ENCODE data around the gene NFIB.

Gene NFIB

GRCh38 chr9:14345354-14346230 lies 31.7 kb upstream of the NFIB start:
- no peak for DNase-seq (ENCODE audit: low read depth in 1 of 2, low spot score in 1 of 2)

DNA sequence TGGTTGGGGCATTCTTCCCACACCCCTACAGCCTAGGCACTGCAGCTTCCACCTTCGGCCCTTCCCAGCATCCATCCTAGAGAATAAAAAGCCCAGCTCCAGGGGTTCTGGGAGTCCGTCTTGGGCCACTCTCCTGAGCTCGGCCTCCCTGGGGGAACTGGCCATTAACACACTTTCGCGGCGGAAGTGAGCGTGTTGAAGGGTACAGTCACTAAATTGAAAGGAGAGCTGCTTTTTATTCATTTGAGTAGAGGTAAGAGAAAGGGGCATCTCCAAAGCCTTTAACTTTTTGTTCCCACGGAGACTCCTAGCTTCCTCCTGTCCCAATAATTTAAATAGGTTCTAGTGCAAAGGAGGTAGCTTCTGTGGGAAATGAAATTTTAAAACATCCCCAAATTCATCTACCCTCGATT lies 31.0 kb upstream of the NFIB start:
- no peak for DNase-seq (ENCODE audit: low read depth in 1 of 2, low spot score in 1 of 2)

GRCh38 chr9:14344053-14344524 lies 30.1 kb upstream of the NFIB start:
- DNase-seq (ENCODE audit: low read depth in 1 of 2, low spot score in 1 of 2) = no peak

GRCh38 chr9:14343261-14344031 lies 29.5 kb upstream of the NFIB start:
- no peak for DNase-seq (ENCODE audit: low read depth in 1 of 2, low spot score in 1 of 2)

- DNase-seq (ENCODE audit: low read depth in 1 of 2, low spot score in 1 of 2) = no peak
Measured at GRCh38 chr9:14342736-14343135, 28.8 kb upstream of the NFIB start.

DNA sequence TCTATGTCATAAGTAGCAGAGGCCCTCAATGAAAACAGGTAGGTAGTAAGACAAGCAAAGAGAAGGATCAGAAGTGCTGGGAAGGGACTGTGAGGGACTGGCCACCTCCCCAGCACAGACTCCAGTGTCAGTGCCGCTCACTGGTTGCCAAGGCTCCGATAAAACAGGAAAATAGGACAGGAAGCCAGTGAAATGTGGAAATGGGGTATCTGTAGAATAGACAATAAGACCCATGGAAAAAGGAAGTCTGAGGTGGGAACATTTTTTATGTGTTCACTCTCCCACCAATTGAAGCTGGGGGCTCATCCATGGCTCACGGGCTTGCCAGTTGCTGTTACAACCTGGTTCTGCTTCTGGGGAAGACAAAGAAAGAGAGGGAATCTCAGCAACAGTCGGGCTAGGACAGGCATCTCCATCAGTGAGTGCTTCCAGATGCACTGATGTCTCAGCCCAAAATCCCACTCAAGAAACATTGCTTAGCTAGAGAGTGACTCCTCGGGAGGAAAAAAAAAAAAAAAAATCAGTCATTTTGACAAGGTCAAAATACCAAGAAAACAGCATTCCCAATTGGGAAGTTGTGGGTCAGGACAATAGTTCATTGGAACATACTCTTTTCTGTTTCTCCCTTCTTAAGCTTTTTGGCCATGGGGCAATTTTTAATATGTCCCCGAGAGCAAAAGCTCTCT lies 27.6 kb upstream of the NFIB start:
- DNase-seq (ENCODE audit: low read depth in 1 of 2, low spot score in 1 of 2) = no peak

- no peak for DNase-seq (ENCODE audit: low read depth in 1 of 2, low spot score in 1 of 2)
Measured at GRCh38 chr9:14340994-14341393, 27.1 kb upstream of the NFIB start.

DNA sequence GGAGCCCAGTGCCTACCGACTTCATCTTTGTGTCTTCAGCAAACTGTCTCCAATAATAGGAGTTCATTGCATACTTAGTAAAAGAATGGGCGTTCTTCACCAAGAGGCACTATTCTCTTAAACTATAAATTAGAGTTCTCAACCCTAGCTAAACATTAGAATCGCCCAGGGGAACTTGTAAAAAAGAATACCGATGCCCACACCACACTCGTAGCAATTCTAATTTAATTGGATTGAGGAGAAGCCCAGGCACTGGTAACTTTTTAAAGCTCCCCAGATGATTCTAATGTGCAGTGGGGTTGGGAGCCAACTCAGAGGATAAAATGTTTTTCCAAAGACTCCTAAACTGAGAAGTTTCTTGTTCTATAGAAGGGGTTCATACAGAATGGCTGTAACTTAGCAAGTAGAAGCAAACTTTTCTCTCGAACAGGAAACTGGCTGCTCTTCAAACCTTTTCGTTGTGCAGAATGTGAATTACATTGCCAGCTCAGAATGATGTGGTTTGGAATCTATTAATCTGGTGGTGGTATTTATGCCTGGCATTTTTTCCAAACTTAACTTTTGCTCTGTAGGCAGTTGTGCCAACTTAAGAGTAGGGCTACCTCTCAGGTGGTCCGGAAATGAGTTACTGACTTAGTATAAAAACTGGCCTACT lies 26.4 kb upstream of the NFIB start:
- DNase-seq (ENCODE audit: low read depth in 1 of 2, low spot score in 1 of 2) = no peak

- DNase-seq (ENCODE audit: low read depth in 1 of 2, low spot score in 1 of 2) = no peak
Measured at GRCh38 chr9:14339746-14340145, 25.8 kb upstream of the NFIB start.

DNA sequence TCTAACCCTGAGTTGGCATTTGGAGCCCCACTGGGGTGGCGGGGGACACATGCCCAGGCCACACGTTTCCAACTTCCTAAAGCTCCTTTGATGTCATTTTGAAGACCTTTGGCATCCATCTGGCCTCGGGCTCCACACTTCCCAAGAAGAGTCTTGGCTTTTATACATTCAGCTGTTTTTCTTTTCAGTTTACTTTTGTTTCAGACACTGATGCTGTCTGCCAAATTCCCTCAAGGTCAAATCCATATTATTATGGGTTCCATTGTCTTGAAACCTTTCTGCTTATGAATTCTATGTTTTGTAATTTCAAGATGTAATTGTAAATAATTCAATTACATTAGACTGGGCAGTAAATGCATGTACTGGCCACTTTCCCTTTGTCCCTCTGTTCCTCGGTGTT lies 23.7 kb upstream of the NFIB start:
- DNase-seq (ENCODE audit: low read depth in 1 of 2, low spot score in 1 of 2) = no peak

DNA sequence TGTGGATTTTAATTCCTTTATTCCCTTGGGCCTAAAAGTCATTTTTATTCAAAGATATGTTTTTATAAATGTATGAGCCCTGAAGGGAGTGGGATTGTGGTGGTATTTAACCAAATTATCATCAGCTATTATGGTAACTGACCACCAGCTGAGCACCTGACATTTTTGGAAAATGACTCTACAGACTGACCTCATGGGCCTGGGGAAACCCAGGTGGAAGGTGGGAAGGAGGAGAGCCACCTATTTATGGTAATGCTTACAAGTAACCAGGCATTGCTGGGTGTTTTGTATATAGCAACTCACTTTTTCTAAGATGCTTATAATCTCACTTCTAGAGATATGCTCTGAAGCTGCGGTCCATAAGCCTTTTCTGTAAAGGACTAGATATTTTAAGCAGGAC lies 22.3 kb upstream of the NFIB start:
- no peak for DNase-seq (ENCODE audit: low read depth in 1 of 2, low spot score in 1 of 2)

DNA sequence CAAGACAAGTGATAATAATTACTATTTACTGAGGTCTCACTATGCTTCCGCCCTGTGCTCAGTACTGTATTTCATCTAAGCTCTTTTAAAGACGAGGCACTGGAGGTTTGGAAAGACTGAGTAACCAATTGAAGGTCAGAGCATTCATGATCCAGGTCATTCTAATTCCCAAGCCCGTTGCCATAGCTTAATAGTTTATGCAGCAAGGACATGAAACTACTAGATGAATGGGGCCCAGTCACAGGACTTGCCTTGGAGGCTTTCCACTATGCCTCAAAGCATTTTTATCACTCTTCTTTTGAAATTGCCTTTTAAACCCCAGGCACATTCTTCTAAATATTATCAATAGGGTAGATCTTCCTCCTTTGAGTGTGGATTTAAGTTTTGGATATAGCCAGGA lies 17.2 kb upstream of the NFIB start:
- DNase-seq (ENCODE audit: low read depth in 1 of 2, low spot score in 1 of 2) = no peak

DNA sequence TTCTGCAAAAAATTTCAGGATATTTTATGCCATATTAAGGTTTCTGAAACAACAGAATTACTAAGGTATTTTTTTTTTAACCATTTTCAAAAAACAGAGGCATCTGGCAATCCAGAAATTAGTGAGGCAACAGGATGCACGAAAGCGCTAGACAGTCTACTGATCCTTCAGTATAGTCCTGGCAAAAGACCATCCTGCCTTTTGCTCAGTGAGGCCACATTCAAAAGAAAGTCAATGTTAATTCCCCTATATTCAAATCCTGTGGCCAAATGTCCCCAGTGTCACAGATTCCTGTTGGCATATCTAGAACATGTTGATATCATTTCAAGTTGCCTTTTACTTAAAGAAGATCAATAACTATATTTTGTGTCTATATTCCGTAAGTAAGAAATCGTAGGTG lies 13.1 kb upstream of the NFIB start:
- DNase-seq (ENCODE audit: low read depth in 1 of 2, low spot score in 1 of 2) = no peak

DNA sequence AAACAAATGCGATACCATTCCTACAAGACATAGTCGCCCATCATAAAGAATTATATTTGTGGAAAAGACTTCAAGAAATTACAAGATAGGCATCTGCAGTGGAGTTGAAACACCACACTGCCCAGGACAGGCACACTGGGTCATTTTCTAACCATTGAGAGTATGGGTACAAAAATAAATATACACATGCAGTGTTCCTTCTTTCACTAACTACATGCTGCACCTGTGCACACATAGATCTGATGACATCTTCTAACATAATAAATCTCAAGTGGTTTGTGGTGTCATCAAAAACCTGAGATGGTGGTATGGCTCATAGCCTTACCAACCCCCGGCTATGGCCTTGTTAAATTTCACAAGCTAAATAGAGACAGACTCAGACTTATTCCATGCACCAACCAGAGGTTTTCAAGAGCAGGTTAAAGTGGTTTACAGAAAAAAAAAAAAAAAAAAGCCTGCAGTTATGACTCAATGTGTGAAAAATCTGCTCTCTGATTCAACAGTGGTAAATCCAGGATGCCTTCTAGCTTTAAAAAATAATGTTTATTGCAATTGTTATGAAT lies 12.4 kb upstream of the NFIB start:
- DNase-seq (ENCODE audit: low read depth in 1 of 2, low spot score in 1 of 2) = no peak

- no peak for DNase-seq (ENCODE audit: low read depth in 1 of 2, low spot score in 1 of 2)
Measured at GRCh38 chr9:14325147-14325546, 11.2 kb upstream of the NFIB start.

- DNase-seq (ENCODE audit: low read depth in 1 of 2, low spot score in 1 of 2) = no peak
Measured at GRCh38 chr9:14323985-14324650, 10.2 kb upstream of the NFIB start.

- no peak for DNase-seq (ENCODE audit: low read depth in 1 of 2, low spot score in 1 of 2)
Measured at GRCh38 chr9:14323083-14323971, 9.4 kb upstream of the NFIB start.

DNA sequence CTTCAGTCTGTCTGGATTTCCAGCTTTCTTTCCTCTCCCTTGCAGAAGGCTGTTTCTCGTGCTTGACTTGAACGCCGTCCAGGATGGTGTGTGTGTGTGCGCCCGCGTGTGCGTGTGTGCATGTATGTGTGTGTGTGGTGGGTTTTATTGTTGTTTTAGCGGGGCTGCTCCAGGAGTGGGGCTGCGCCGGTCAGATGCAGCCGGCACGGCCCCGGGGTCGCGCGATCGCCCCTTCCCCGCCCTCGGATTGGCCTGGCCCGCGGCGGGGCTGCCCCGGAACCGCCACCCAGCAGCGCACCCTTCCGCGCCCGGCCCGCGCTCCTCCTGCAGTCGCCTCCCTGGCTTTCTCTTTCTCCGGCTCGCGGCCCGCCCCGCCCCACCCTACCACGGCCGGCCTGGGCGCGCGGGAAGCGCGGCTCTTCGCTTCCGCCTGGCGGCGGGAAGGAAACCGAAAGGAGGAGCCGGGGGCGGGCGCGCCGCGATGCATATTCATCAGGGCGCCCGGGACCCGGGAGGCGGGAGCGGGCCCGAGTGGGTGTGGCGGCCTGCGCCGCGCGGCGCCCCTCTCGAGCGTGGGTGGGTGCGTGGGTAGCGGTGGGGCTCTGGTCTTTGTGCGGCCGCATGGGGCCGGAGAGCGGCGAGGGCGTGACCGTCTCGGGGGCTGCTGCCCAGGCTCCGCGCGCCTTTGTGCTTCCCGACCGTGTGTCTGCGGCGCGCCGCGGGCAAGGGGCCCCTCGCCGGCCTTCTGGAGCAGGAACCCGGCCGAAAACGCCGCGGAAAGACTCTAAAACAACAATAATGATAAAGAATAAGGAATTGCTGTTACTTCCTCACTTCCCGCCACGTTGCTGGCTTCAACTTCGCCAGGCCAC lies 8.5 kb upstream of the NFIB start:
- DNase-seq (ENCODE audit: low read depth in 1 of 2, low spot score in 1 of 2) = peak; percentile 21 to 60

Data from stimulated activated CD4-positive, alpha-beta T cell treated with anti-CD3 and anti-CD28 coated beads, Interleukin-15, amount 100 ng/mL, for 1 hour (primary cell).